Testis (tissue), 2 donors: ENCODE measurements around the gene CHEK2.

Source experiments
- POLR2A ChIP-seq: fragments of 450-650 bp; IDR thresholded peaks from one replicate; pipeline ENCODE4 v1.6.1; 2017; ENCODE audit warnings: antibody characterized with exemption, mild to moderate bottlenecking, moderate library complexity
- TF ChIP-seq, protein P1 (sequence below), 3 experiments: fragments of 450-650 bp in 2 of 3; fragments of 200-600 bp in 1 of 3; sonication (generic) in 1 of 3; IDR thresholded peaks; one replicate each; pipeline ENCODE4 v1.5.1; 2016 to 2019; ENCODE audit warnings: antibody characterized with exemption in 3 of 3, mild to moderate bottlenecking in 2 of 3, moderate library complexity in 1 of 3

GRCh38 chr22:28648792-28649191 lies 92.8 kb downstream of the CHEK2 start:
- TF ChIP-seq, protein P1, sequence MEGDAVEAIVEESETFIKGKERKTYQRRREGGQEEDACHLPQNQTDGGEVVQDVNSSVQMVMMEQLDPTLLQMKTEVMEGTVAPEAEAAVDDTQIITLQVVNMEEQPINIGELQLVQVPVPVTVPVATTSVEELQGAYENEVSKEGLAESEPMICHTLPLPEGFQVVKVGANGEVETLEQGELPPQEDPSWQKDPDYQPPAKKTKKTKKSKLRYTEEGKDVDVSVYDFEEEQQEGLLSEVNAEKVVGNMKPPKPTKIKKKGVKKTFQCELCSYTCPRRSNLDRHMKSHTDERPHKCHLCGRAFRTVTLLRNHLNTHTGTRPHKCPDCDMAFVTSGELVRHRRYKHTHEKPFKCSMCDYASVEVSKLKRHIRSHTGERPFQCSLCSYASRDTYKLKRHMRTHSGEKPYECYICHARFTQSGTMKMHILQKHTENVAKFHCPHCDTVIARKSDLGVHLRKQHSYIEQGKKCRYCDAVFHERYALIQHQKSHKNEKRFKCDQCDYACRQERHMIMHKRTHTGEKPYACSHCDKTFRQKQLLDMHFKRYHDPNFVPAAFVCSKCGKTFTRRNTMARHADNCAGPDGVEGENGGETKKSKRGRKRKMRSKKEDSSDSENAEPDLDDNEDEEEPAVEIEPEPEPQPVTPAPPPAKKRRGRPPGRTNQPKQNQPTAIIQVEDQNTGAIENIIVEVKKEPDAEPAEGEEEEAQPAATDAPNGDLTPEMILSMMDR (IDR thresholded peaks at IDR 0.05) = no peak
- no peak for TF ChIP-seq POLR2A
